NCI-H187 (cell line): ENCODE data around the gene CDC42SE2.
"Not testable (repeated sequence)": the region's sequence is repeated elsewhere in the genome, so short reads cannot be mapped to it uniquely, and the experiment has no call there.

Experiments
- DNase-seq, 2 experiments: peaks; one replicate each; lab custom pipeline; 2025; lab: John Stamatoyannopoulos, UW

The CDC42SE2 gene

GRCh38 chr5:131366428-131366827, 102.6 kb downstream of the CDC42SE2 start:
- no peak for DNase-seq

- DNase-seq: no peak
Measured at GRCh38 chr5:131367219-131367860, 103.5 kb downstream of the CDC42SE2 start.

GRCh38 chr5:131368866-131369265, 105.0 kb downstream of the CDC42SE2 start:
- no peak for DNase-seq

- no peak for DNase-seq
Measured at GRCh38 chr5:131369558-131369957, 105.7 kb downstream of the CDC42SE2 start.

GRCh38 chr5:131371835-131372234, 108.0 kb downstream of the CDC42SE2 start:
- DNase-seq: no peak

GRCh38 chr5:131373265-131373664, 109.4 kb downstream of the CDC42SE2 start:
- DNase-seq: no peak

GRCh38 chr5:131375351-131375750, 111.5 kb downstream of the CDC42SE2 start:
- DNase-seq: no peak

- DNase-seq: no peak
Measured at GRCh38 chr5:131377346-131377745, 113.5 kb downstream of the CDC42SE2 start.

- no peak for DNase-seq
Measured at GRCh38 chr5:131377785-131378325, 114.0 kb downstream of the CDC42SE2 start.

- DNase-seq: no peak
Measured at GRCh38 chr5:131378721-131379541, 115.1 kb downstream of the CDC42SE2 start.

GRCh38 chr5:131379723-131380122, 115.9 kb downstream of the CDC42SE2 start:
- no peak for DNase-seq

- DNase-seq: not testable (repeated sequence)
Measured at GRCh38 chr5:131380238-131380637, 116.4 kb downstream of the CDC42SE2 start.

GRCh38 chr5:131381021-131381420, 117.2 kb downstream of the CDC42SE2 start:
- DNase-seq: no peak

- no peak for DNase-seq
Measured at GRCh38 chr5:131381777-131382176, 117.9 kb downstream of the CDC42SE2 start.

- peak; percentile 4 to 14 for DNase-seq
Measured at GRCh38 chr5:131382407-131383395, 118.8 kb downstream of the CDC42SE2 start.

GRCh38 chr5:131384173-131384572, 120.3 kb downstream of the CDC42SE2 start:
- no peak for DNase-seq

- DNase-seq: no peak
Measured at GRCh38 chr5:131384616-131385214, 120.9 kb downstream of the CDC42SE2 start.

GRCh38 chr5:131386124-131386523, 122.3 kb downstream of the CDC42SE2 start:
- no peak for DNase-seq

- DNase-seq: no peak
Measured at GRCh38 chr5:131386779-131387178, 122.9 kb downstream of the CDC42SE2 start.

- no peak for DNase-seq
Measured at GRCh38 chr5:131387255-131387654, 123.4 kb downstream of the CDC42SE2 start.

- DNase-seq: no peak
Measured at GRCh38 chr5:131389096-131389868, 125.4 kb downstream of the CDC42SE2 start.
